RPMI7951 (cell line): Measurements from ENCODE around the gene KMT2C. TPM values are rescaled to one million over a fixed set of nuclear protein-coding genes. Genes with fewer than 3 reads are reported as not detected.
A peak's percentile ranks its signal among the peaks of the same experiment; 100 is the strongest.
"Not testable (repeated sequence)": the region's sequence is repeated elsewhere in the genome, so short reads cannot be mapped to it uniquely, and the experiment has no call there.

Source experiments
- DNase-seq: peaks from one replicate; pipeline ENCODE4 v3.0.0-alpha.2; 2012; ENCODE audit warnings: low read depth
- total RNA-seq: library from RNA; depleted of rRNA; stranded (reverse); fragments of >200 nt; shearing (Covaris generic); gene quantifications from 2 replicates; pipeline ENCODE4 v1.2.3, GENCODE V29; 2014

The KMT2C gene
- total RNA-seq, 1 experiment from 2014 or later = 11.7 TPM

- DNase-seq = no peak
Measured at GRCh38 chr7:152362128-152362926, 73.5 kb downstream of the KMT2C start.

GRCh38 chr7:152355474-152356057, 80.2 kb downstream of the KMT2C start:
- DNase-seq = no peak

DNA sequence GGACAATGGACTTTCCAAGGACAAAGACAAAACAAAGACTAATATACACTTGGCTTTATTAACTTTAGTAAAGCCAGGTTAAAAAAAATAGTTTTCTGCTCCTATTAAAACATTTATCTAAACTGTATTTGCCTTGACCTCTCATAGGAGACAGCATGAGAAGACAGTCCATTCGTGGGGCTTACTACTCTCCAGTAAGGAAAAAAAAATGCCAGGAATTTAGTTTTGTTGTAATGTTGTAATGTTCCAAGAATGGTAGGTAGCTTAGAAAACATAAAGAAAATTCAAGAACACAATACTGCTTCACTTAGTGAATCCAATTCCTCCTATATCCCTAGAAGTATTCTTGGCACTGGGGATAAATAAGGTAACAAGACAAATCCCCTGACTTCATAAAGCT, 81.7 kb downstream of the KMT2C start:
- DNase-seq = no peak

DNA sequence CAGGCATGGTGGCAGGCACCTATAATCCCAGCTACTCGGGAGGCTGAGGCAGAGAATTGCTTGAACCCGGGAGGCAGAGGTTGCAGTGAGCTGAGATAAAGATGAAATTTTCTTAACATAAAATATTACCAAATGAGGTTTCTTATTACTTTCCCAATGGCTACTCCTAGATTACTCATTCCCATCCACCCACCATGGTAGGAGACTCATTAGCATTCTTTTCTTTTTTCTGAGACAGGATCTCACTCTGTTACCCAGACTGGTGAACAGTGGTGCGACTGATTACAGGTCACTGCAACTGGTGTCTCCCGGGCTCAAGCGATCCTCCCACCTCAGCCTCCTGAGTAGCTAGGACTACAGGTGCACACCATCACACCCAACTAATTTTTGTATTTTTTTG, 82.5 kb downstream of the KMT2C start:
- not testable (repeated sequence) for DNase-seq

- not testable (repeated sequence) for DNase-seq
Measured at GRCh38 chr7:152351747-152352146, 84.1 kb downstream of the KMT2C start.

DNA sequence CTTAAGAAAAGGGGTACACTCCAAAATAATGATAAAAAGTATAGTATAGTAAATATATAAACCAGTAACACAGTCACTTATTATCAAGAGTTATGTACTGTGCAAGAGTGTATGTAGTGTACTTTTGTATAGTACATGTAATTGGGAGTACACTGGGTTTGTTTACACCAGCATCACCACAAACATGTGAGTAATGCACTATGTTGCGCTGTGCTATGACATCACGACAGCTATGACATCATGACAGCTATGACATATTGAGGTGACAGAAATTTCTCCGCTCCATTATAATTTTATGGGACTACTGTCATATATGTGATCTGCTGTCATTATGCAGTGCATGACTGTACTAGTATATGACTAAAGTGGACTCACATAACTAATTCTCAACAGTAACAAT, 84.6 kb downstream of the KMT2C start:
- DNase-seq = peak; percentile 5

DNA sequence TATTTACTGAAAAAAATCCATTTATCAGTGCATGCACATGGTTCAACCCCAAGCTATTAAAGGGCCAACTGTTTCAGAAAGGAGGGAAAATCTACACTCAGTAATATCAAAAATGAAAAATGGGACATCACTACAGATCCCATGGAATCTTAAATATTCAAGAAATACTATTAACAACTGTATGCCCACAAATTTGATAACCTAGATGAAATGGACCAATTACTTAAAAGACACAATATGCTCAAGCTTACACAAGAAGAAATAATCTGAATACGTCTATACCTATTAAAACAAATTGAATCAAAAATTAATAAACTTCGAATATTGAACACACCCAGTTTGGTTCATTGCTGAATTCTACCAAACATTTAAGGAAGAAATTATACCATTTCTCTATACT, 87.9 kb downstream of the KMT2C start:
- no peak for DNase-seq

DNA sequence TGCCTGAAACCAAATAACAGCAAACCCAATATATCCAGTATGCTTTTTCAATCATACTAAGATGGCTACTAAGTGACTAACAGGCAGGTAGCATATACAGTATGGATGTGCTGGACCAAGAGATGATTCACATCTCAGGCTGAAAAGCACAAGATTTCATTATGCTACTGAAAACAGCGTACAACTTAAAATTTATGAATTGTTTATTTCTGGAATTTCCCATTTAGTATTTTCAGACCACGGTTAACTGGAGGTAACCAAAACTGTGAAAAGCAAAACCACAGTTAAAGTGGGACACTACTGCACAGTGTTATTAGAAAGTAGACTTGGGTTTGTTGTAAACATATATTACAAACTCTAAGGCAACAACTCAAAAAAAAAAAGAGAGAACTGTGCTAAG, 91.5 kb downstream of the KMT2C start:
- no peak for DNase-seq

DNA sequence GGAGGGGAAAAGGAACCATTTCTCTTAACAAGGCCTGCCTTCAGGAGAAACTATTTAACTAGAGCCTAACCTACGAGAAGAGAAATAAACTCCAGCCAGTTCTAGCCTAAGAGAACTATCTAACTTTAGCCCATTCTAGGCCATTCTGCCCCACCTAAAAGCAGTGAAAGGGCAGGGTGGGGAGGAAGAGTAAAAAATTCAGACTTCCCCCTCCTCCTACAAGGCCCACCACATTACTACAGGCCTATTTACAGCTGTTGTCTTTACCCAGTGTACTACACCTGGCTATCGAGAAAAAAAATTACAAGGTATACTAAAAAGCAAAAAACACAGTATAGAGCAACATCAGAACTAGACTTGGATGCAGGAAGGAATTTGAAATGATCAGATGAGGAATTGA, 93.0 kb downstream of the KMT2C start:
- no peak for DNase-seq

- no peak for DNase-seq
Measured at GRCh38 chr7:152341914-152342236, 93.9 kb downstream of the KMT2C start.

GRCh38 chr7:152341039-152341913, 94.5 kb downstream of the KMT2C start:
- peak; percentile 59 for DNase-seq

GRCh38 chr7:152340161-152340560, 95.6 kb downstream of the KMT2C start:
- no peak for DNase-seq

- no peak for DNase-seq
Measured at GRCh38 chr7:152338561-152338960, 97.2 kb downstream of the KMT2C start.

GRCh38 chr7:152336754-152337368, 98.9 kb downstream of the KMT2C start:
- peak; percentile 61 for DNase-seq

- no peak for DNase-seq
Measured at GRCh38 chr7:152335900-152336571, 99.8 kb downstream of the KMT2C start.

GRCh38 chr7:152333134-152333533, 102.7 kb downstream of the KMT2C start:
- DNase-seq = no peak

GRCh38 chr7:152330827-152331226, 105.0 kb downstream of the KMT2C start:
- no peak for DNase-seq

- no peak for DNase-seq
Measured at GRCh38 chr7:152329469-152329868, 106.3 kb downstream of the KMT2C start.

DNA sequence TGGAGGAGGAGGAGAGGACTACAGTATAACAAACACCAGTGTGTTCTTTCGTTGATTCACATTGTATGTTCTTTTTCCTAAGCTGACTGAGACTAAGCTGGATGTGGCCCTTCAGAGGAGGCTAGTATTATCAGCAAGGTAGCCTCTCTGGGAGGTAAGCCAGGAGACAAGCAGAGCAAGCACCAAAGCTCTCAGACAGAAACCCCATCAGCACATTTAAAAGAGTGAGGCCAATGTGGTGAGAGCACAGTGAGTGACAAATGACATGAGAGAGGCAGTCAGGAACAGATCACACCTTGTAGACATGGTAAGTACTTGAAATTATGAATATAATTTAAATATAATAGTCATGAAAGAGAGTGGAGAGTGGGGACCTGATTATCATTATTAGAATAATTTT, 107.6 kb downstream of the KMT2C start:
- DNase-seq = no peak

DNA sequence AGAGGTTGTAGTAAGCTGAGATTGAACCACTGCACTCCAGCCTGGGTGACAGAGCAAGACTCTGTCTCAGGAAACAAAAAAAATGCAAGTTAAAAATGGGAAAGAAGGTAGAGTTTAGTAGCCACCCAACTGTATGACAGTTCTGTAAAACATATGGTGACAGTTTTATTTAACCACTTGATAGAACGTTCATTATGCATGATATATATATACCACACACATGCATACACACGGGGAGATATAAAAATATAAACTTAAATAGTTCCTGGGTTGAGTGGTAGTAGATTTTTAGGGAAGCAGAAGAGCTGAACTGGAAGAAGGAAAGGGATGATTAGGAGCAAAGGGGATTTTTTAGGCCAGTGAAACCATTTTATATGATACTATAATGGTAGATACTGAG, 120.0 kb downstream of the KMT2C start:
- DNase-seq = no peak

DNA sequence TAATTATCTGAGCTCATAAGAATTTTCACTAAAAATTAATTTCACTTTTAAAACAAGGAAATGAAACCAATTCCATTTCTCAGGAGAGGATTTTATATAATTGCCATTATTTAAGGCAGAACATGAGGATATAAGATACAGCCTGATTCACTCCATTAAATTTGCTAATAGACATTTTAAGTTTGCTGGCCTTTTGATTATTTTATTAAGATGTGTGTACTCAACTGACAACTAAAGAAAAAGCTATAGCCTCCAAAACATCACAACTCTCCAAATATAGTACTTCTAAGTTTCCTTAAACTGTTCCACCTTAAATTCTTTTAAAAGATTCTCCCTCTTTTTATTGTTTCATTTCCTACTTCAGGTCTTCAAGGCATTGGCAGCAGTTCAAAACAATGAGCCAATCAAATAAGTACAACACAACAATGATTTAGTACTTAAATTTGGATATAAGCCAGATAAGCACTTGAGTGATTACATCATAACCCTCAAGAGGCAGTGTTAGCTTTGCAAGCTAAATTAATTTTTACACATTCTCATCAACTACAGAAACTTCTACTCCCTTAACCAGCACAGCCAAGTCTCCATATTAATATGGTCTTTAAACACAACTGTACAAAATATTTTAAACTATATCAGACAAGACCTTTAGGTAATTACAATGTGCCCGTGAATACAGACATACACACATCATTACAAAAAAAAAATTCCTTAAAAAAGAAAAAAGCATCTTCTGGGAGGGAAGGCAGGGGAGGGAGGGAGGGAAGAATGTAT, 121.8 kb downstream of the KMT2C start:
- peak; percentile 85 for DNase-seq
